Measurements from ENCODE around the gene IGSF3. TPM values are rescaled to one million over a fixed set of nuclear protein-coding genes. Genes with fewer than 3 reads are reported as not detected.

Gene IGSF3
- total RNA-seq, 4 donors from 2014 or later = 42.2 to 60.0 (median 55.4) TPM

DNA sequence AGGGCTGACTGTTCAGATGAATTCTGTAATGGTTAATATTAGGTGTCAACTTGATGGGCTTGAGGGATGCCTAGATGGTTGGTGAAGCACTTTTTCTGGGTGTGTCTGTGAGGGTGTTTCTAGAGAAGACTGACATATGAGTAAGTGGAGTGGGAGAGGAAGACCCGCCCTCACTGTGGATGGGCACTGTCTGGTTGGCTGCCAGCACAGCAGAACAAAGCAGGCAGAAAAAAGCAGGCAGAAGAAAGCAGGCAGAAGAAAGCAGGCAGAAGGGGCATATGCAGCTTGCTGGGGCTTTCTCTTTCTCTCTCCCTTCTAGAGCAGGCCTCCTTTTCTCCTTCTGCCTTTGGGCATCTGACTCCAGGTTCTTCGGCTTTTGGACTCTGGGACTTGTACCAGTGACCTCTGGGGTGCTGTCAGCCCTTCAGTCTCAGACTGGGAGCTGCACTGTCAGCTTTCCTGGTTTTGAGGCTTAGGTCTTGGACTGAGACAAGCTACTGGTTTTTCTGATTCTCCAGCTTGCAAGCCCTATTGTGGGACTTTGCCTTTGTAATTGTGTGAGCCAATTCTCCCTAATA is 43.8 kb upstream of the IGSF3 start:
- Histone ChIP-seq H3K27ac (peak overlapping the region in 2 of 4 donors; percentile 49 to 71), H3K4me1 (peaks cover 10 to 47% (median 10%) of the 10 kb centered on the region in 3 donors), H3K27me3 (no peaks in the 10 kb centered on the region), H3K9me3 (no peaks in the 10 kb centered on the region), H3K36me3 (no peaks in the 10 kb centered on the region), H3K4me3 (no peak overlapping the region)
- intact Hi-C loops (cut with DNase I) = no loop called here
- TF ChIP-seq POLR2A (IDR thresholded peaks at IDR 0.05) = no peak
- TF ChIP-seq, protein P1, sequence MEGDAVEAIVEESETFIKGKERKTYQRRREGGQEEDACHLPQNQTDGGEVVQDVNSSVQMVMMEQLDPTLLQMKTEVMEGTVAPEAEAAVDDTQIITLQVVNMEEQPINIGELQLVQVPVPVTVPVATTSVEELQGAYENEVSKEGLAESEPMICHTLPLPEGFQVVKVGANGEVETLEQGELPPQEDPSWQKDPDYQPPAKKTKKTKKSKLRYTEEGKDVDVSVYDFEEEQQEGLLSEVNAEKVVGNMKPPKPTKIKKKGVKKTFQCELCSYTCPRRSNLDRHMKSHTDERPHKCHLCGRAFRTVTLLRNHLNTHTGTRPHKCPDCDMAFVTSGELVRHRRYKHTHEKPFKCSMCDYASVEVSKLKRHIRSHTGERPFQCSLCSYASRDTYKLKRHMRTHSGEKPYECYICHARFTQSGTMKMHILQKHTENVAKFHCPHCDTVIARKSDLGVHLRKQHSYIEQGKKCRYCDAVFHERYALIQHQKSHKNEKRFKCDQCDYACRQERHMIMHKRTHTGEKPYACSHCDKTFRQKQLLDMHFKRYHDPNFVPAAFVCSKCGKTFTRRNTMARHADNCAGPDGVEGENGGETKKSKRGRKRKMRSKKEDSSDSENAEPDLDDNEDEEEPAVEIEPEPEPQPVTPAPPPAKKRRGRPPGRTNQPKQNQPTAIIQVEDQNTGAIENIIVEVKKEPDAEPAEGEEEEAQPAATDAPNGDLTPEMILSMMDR (IDR thresholded peaks at IDR 0.05) = no peak
- no peak for DNase-seq
- 19 to 41% methylated on average over 2 of the region's 2 CpGs for WGBS, 2 donors

DNA sequence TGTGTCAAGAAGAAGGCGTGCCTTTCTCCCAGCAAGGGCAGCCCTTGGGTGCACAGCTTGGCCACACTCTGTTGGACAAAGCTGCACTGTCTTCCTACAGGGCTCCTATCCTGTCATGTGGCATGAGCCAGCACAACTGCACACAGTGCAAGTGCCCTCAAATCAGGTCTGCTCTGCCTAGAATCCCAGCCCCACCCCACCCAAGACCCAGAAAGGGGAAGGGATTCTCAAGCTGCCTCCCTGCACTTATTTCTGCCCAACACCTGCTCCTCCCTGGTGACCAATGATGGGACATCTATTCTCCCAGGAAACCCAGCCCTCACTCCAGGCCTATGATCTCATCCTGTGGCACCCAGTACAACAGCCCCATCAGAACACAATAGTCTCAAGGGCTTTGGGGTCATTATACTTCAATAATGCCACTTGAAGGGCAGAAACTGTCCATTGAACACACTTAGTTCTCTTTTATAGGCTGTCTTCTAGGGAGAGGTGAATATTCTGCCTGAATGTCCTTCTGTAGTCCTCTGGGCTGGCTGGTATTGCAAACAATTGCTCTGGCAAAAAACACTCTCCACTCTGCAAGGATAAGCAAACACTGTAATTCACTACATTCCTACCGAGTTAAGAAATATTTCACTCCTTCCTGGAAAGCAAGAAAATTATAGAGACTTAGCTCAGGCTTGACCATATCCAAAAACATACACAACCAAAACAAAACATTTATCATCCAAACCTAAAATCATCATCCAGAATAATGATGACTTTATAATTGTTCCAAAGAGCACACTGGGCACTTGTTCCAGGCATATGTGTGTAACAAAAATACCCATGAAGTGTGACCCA is 43.1 kb upstream of the IGSF3 start:
- Histone ChIP-seq H3K4me3 (no peak overlapping the region), H3K9me3 (no peaks in the 10 kb centered on the region), H3K27me3 (no peaks in the 10 kb centered on the region), H3K27ac (peak overlapping the region in 3 of 4 donors; percentile 34 to 71 (median 56)), H3K36me3 (no peaks in the 10 kb centered on the region), H3K4me1 (peaks cover 10 to 47% (median 10%) of the 10 kb centered on the region in 3 donors)
- DNase-seq = no peak
- TF ChIP-seq, protein P1 (IDR thresholded peaks at IDR 0.05) = no peak
- no peak for TF ChIP-seq POLR2A (IDR thresholded peaks at IDR 0.05)
- intact Hi-C loops (cut with DNase I) = no loop called here
- WGBS, 2 donors = 23 to 33% methylated on average over 1 of the region's 2 CpGs

DNA sequence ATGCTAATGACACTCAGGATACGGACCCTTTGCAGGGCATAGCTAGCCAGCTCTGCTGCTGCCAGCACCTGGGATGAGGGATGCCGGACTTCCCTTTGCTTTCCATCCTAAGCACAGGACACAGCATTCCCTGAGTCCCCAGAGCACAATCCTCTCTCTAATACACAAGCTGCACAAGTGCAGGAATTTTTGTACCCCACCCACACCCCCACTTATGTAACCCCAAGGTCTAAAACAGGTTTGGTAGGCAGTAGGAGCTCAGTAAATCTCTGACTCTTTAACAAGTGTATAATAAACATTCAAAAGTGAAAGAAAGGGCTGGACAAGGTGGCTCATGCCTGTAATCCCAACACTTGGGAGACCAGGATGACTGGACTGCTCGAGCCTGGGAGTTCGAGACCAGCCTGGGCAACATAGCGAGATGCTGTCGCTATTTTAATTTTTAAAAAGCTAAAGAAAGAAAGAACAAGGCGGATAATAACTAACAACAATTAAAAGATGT is 42.2 kb upstream of the IGSF3 start:
- WGBS, 2 donors = 77 to 90% methylated on average over 5 to 7 of the region's 7 CpGs
- intact Hi-C loops (cut with DNase I) = no loop called here
- Histone ChIP-seq H3K4me3 (no peak overlapping the region), H3K4me1 (peaks cover 10 to 47% (median 10%) of the 10 kb centered on the region in 3 donors), H3K36me3 (no peaks in the 10 kb centered on the region), H3K27me3 (no peaks in the 10 kb centered on the region), H3K27ac (peak overlapping the region in 3 of 4 donors; percentile 11 to 71 (median 56)), H3K9me3 (no peaks in the 10 kb centered on the region)
- no peak for DNase-seq
- TF ChIP-seq, protein P1 (IDR thresholded peaks at IDR 0.05) = no peak
- TF ChIP-seq POLR2A (IDR thresholded peaks at IDR 0.05) = no peak

DNA sequence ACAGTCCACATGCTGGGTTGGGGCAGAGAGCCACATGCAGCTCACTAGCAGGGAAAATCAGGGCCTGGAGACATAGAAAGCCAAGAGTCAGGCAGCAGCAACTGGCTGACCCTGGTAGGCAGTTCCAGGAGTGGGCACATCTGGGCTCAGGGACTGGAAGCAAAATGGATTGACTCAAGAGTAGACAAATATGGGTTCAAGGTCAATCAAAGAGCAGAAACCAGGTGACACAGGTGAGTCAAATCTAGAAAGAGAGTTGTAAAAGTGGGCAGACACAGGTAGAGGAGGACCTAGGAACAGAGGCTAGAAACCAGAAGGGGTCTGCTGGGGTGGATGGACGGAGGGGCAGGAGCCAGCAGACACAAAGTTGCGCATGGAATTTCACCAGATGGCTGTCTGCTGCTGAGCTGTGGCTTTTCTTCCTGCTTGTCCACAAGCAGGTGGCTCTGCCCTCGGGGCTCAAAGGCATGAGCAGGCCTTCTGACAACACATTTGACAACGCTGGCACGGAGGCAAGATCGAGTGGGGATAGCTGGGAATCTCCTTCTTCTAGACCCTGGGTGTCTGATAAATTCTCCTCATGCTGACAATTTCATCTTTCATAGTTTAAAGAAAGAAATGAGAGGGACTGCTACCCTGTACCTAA is 40.8 kb upstream of the IGSF3 start:
- Histone ChIP-seq H3K27me3 (no peaks in the 10 kb centered on the region), H3K36me3 (no peaks in the 10 kb centered on the region), H3K4me3 (no peak overlapping the region), H3K27ac (peak overlapping the region in 1 of 4 donors; percentile 6), H3K9me3 (no peaks in the 10 kb centered on the region), H3K4me1 (peaks cover 10 to 47% (median 10%) of the 10 kb centered on the region in 3 donors)
- DNase-seq = no peak
- intact Hi-C loops (cut with DNase I) = no loop called here
- no peak for TF ChIP-seq POLR2A (IDR thresholded peaks at IDR 0.05)
- TF ChIP-seq, protein P1 (IDR thresholded peaks at IDR 0.05) = no peak
- 31 to 69% methylated on average over 6 of the region's 6 CpGs for WGBS, 2 donors

All from esophagus squamous epithelium (tissue), 5 donors.